K562 (cell line): ENCODE results near the gene BCL2L1. TPM values are rescaled to one million over a fixed set of nuclear protein-coding genes. Genes with fewer than 3 reads are reported as not detected.

ENCODE experiments used
- ATAC-seq: fragments of 200-7000 bp; cut with Tn5 transposase; 3 replicates; pipeline ENCODE4 v1.9.1; 2020; ENCODE audit warnings: moderate library complexity
- BruUV-seq: library from RNA; stranded (reverse); fragments of 400-500 nt; replicated peaks from 2 replicates; lab custom pipeline; 2021; lab: Mats Ljungman, UMichigan
- CTCF ChIA-PET: fragments of 300-600 bp; formaldehyde crosslinking; extraction: SDS; loops from one replicate; lab custom pipeline; 2021; ENCODE audit warnings: low intra/inter-chr PET ratio; lab: Yijun Ruan, JAX
- POLR2A ChIA-PET: fragments of 300-600, 350-650 bp; sonication (Branson Sonifier 250); formaldehyde crosslinking; extraction: SDS; loops from one replicate; lab custom pipeline; 2021; ENCODE audit warnings: antibody characterized with exemption, inconsistent platforms; lab: Yijun Ruan, JAX
- DNase-seq, 4 experiments: peaks; one replicate each; pipeline versions ENCODE4 v3.0.0 to v3.0.0-alpha.2; 2011 to 2018; ENCODE audit warnings: low spot score in 3 of 4, mixed read lengths in 3 of 4; ENCODE audit errors: extremely low read depth in 1 of 4
- FAIRE-seq: peaks from 2 replicates; lab custom pipeline; 2011; peaks lifted over from hg19 to GRCh38; lab: Jason Lieb, UNC
- H2AFZ ChIP-seq: 2 replicates; pipeline ENCODE4 v1.6.0; 2011; ENCODE audit warnings: low read depth, low read length, control low read depth, inconsistent platforms
- H3K27ac ChIP-seq: fragments of 200-600 bp; 3 replicates; pipeline ENCODE4 v1.8.0; 2011; ENCODE audit warnings: low read depth, mild to moderate bottlenecking, control low read depth, inconsistent platforms, low read length, moderate library complexity, mixed read lengths; ENCODE audit errors: extremely low read depth
- H3K27me3 ChIP-seq, 2 experiments: fragments of 300-600 bp in 1 of 2; 2 replicates in 1 of 2; 3 replicates in 1 of 2; pipeline versions ENCODE4 v1.6.0 to v1.8.0; 2011; ENCODE audit warnings: inconsistent platforms in 2 of 2, low read length in 2 of 2, mild to moderate bottlenecking in 1 of 2, mixed read lengths in 1 of 2, moderate library complexity in 1 of 2; ENCODE audit not compliant: control insufficient read depth in 2 of 2, insufficient read depth in 2 of 2
- H3K36me3 ChIP-seq: fragments of 300-600 bp; 3 replicates; pipeline ENCODE4 v1.8.0; 2011; ENCODE audit warnings: mild to moderate bottlenecking, low read length, inconsistent platforms; ENCODE audit not compliant: control insufficient read depth, insufficient read depth
- H3K4me1 ChIP-seq, 2 experiments: fragments of 200-600 bp in 1 of 2; replicated peaks in 1 of 2; 2 replicates in 1 of 2; 3 replicates in 1 of 2; pipeline versions ENCODE4 v1.5.1 to v1.8.0; 2011; ENCODE audit warnings: inconsistent platforms in 2 of 2, low read length in 2 of 2, mild to moderate bottlenecking in 1 of 2, mixed read lengths in 1 of 2, moderate library complexity in 1 of 2; ENCODE audit not compliant: control insufficient read depth in 2 of 2, insufficient read depth in 2 of 2
- H3K4me2 ChIP-seq: 2 replicates; pipeline ENCODE4 v1.6.1; 2011; ENCODE audit warnings: low read length, control low read depth, inconsistent platforms, mixed read lengths; ENCODE audit not compliant: insufficient read depth
- H3K4me3 ChIP-seq: fragments of 200-600 bp; sonication (generic), shearing (Covaris generic); 2 replicates; pipeline ENCODE4 v1.5.1; 2016; ENCODE audit warnings: control low read depth, inconsistent platforms
- H3K79me2 ChIP-seq: fragments of 200-600 bp; 3 replicates; pipeline ENCODE4 v1.8.0; 2011; ENCODE audit warnings: low read length, inconsistent platforms; ENCODE audit not compliant: control insufficient read depth, insufficient read depth
- H3K9ac ChIP-seq, 2 experiments: 2 replicates each; pipeline versions ENCODE4 v1.6.0 to v1.6.1; 2011; ENCODE audit warnings: low read depth in 2 of 2, low read length in 2 of 2, control low read depth in 1 of 2, inconsistent platforms in 1 of 2, mild to moderate bottlenecking in 1 of 2, mixed read lengths in 1 of 2; ENCODE audit not compliant: insufficient read depth in 1 of 2
- H3K9me1 ChIP-seq: one replicate; pipeline ENCODE4 v1.6.0; 2011; ENCODE audit warnings: inconsistent platforms, mild to moderate bottlenecking, low read length, moderate library complexity; ENCODE audit not compliant: control insufficient read depth, insufficient read depth
- H3K9me3 ChIP-seq: replicated peaks from 2 replicates; pipeline ENCODE4 v1.5.1; 2011; ENCODE audit warnings: low read depth, low read length, inconsistent platforms; ENCODE audit not compliant: control insufficient read depth, insufficient read depth
- H4K20me1 ChIP-seq: replicated peaks from 2 replicates; pipeline ENCODE4 v1.6.1; 2011; ENCODE audit warnings: low read length, inconsistent platforms, mixed read lengths; ENCODE audit not compliant: control insufficient read depth, insufficient read depth
- EGR1 ChIP-seq: fragments of 450-650 bp; conservative IDR thresholded peaks from 2 replicates; pipeline ENCODE4 v1.6.1; 2017; ENCODE audit warnings: mild to moderate bottlenecking
- FOXP1 ChIP-seq: sonication (generic); formaldehyde crosslinking; IDR thresholded peaks from 2 replicates; pipeline ENCODE4 v1.8.0; 2022; ENCODE audit warnings: mild to moderate bottlenecking, missing genetic modification reagents
- MYNN ChIP-seq, 2 experiments: sonication (generic); formaldehyde crosslinking in 1 of 2; IDR thresholded peaks; 2 replicates each; pipeline versions ENCODE4 v1.5.0 to v1.6.1; 2016 to 2020; ENCODE audit warnings: antibody characterized with exemption in 1 of 2, missing genetic modification reagents in 1 of 2
- NRF1 ChIP-seq, 2 experiments: fragments of 450-650 bp; IDR thresholded peaks in 1 of 2; conservative IDR thresholded peaks in 1 of 2; 2 replicates each; pipeline ENCODE4 v1.6.1; 2014; ENCODE audit warnings: mild to moderate bottlenecking in 2 of 2
- SOX6 ChIP-seq: fragments of 450-650 bp; IDR thresholded peaks from 2 replicates; pipeline ENCODE4 v1.6.1; 2014; ENCODE audit warnings: mild to moderate bottlenecking
- WGBS: fragments of 100-300 bp; shearing (Covaris generic); methylation state at CpG from one replicate; pipeline ENCODE4 v1.1.6; 2016; ENCODE audit warnings: low coverage, mixed read lengths; ENCODE audit not compliant: insufficient coverage; ENCODE audit errors: missing lambda C conversion rate; 5-methylcytosine and 5-hydroxymethylcytosine counted together
- in situ Hi-C: fragments of 300-500 bp; cut with MboI; formaldehyde crosslinking; loops from 4 replicates; pipeline ENCODE4 v1.15.0; 2018; ENCODE audit warnings: inconsistent platforms, mixed read lengths
- intact Hi-C: fragments of 100-400 bp; cut with micrococcal nuclease; formaldehyde crosslinking; loops from 2 replicates; pipeline ENCODE4 v1.14.2; 2022
- polyA plus RNA-seq, 8 experiments: library from polyadenylated mRNA; depleted of rRNA in 4 of 8; stranded (reverse) in 5 of 8; unstranded in 3 of 8; fragments of >200 nt; fragmentation: Nextera tagmentation in 2 of 8; fragmentation: Illumina TruSeq in 1 of 8; extraction: Ambion mirVana in 2 of 8; extraction: Trizol in 1 of 8; gene quantifications; 2 replicates each; pipeline versions ENCODE4 v1.2.1 to v1.2.3, GENCODE V29; 2011 to 2014; ENCODE audit warnings: inconsistent platforms in 1 of 8, missing spikeins in 1 of 8
- total RNA-seq, 7 experiments: library from RNA; depleted of rRNA in 6 of 7; stranded (reverse); fragments of >200 nt in 6 of 7; fragmentation: Illumina TruSeq in 2 of 7; extraction: Trizol in 2 of 7; gene quantifications; 2 replicates each; pipeline versions ENCODE4 v1.2.1 to v1.2.3, GENCODE V29; 2011 to 2021; ENCODE audit warnings: low replicate concordance in 1 of 7
- TF ChIP-seq, protein P1 (sequence below), 2 experiments: fragments of 450-650 bp; formaldehyde crosslinking in 1 of 2; IDR thresholded peaks; 2 replicates each; pipeline versions ENCODE4 v1.4.0 to v1.6.1; 2014 to 2020; ENCODE audit warnings: mild to moderate bottlenecking in 2 of 2, borderline replicate concordance in 1 of 2, low read depth in 1 of 2
- TF ChIP-seq, protein P2 (sequence below), 2 experiments: fragments of 450-650 bp in 1 of 2; IDR thresholded peaks; 2 replicates each; pipeline ENCODE4 v1.6.1; 2011 to 2017; ENCODE audit warnings: low read depth in 2 of 2, antibody characterized with exemption in 1 of 2, borderline replicate concordance in 1 of 2, low read length in 1 of 2, mild to moderate bottlenecking in 1 of 2, mixed read lengths in 1 of 2; ENCODE audit not compliant: control insufficient read depth in 1 of 2

Gene BCL2L1
- total and polyA plus RNA-seq, 9 of the 15 experiments (the other 6 are each of a cell fraction or from before 2014, with no cell fraction given) = 3.3 to 182 (median 120) TPM

- Histone ChIP-seq H3K27ac (peak overlapping the region; percentile 94), H3K9me1 (no peaks in the 10 kb centered on the region), H3K4me2 (peak overlapping the region; percentile 89), H3K4me1 (peaks cover 83 to 91% of the 10 kb centered on the region in 2 experiments), H3K27me3 (no peaks in the 10 kb centered on the region), H3K79me2 (peaks cover 95% of the 10 kb centered on the region), H4K20me1 (no peaks in the 10 kb centered on the region), H3K4me3 (peak overlapping the region; percentile 20; the same call in 1 of the 2 replicates), H3K9me3 (no peaks in the 10 kb centered on the region), H3K36me3 (peaks cover 83% of the 10 kb centered on the region), H2AFZ (no peak overlapping the region), H3K9ac (peak overlapping the region; percentile 82 to 83; a peak in 3 of 4 replicates)
- ATAC-seq = peak; percentile 76
- in situ Hi-C loops (no loop called here), intact Hi-C loops (loop anchor here (1.0 to 2.0 kb wide), 2 partner anchors 14 to 47 kb away; partner anchors contain the start of gene BCL2L1)
- ChIA-PET POLR2A (interaction anchor here (0.7 to 5.3 kb wide), 21 partner anchors 9 to 71 kb away, joined by 3 to 35 read pairs (median 4); partner anchors contain the start of genes ID1 and TPX2), CTCF (no interaction called here)
- TSS peak; percentile 66 for BruUV-seq
- peak; percentile 82 to 97 (median 88) for DNase-seq
- peak; percentile 97 for FAIRE-seq
- 3% methylated on average over 11 of the region's 11 CpGs for WGBS
- TF ChIP-seq SOX6 (peak; percentile 94), EGR1 (peak; percentile 95), FOXP1 (CRISPR knock-in tag) (peak; percentile 88), NRF1 (conservative IDR thresholded peaks at IDR 0.05 in 1 of 2, IDR thresholded peaks at IDR 0.05 in 1 of 2) (peak in 1 of 2 experiments; percentile 6; a peak in 1 of 4 replicates), MYNN (IDR thresholded peaks at IDR 0.05) (peak; percentile 76; the same call in 1 of the 2 replicates), MYNN (CRISPR knock-in tag; IDR thresholded peaks at IDR 0.05) (no peak)
- TF ChIP-seq, protein P1, sequence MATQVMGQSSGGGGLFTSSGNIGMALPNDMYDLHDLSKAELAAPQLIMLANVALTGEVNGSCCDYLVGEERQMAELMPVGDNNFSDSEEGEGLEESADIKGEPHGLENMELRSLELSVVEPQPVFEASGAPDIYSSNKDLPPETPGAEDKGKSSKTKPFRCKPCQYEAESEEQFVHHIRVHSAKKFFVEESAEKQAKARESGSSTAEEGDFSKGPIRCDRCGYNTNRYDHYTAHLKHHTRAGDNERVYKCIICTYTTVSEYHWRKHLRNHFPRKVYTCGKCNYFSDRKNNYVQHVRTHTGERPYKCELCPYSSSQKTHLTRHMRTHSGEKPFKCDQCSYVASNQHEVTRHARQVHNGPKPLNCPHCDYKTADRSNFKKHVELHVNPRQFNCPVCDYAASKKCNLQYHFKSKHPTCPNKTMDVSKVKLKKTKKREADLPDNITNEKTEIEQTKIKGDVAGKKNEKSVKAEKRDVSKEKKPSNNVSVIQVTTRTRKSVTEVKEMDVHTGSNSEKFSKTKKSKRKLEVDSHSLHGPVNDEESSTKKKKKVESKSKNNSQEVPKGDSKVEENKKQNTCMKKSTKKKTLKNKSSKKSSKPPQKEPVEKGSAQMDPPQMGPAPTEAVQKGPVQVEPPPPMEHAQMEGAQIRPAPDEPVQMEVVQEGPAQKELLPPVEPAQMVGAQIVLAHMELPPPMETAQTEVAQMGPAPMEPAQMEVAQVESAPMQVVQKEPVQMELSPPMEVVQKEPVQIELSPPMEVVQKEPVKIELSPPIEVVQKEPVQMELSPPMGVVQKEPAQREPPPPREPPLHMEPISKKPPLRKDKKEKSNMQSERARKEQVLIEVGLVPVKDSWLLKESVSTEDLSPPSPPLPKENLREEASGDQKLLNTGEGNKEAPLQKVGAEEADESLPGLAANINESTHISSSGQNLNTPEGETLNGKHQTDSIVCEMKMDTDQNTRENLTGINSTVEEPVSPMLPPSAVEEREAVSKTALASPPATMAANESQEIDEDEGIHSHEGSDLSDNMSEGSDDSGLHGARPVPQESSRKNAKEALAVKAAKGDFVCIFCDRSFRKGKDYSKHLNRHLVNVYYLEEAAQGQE (IDR thresholded peaks at IDR 0.05; ENCODE audit: borderline replicate concordance) = peak; percentile 53; the same call in 1 of the 2 replicates
- TF ChIP-seq, protein P1 (CRISPR knock-in tag; IDR thresholded peaks at IDR 0.05; ENCODE audit: low read depth) = no peak
- TF ChIP-seq, protein P2, sequence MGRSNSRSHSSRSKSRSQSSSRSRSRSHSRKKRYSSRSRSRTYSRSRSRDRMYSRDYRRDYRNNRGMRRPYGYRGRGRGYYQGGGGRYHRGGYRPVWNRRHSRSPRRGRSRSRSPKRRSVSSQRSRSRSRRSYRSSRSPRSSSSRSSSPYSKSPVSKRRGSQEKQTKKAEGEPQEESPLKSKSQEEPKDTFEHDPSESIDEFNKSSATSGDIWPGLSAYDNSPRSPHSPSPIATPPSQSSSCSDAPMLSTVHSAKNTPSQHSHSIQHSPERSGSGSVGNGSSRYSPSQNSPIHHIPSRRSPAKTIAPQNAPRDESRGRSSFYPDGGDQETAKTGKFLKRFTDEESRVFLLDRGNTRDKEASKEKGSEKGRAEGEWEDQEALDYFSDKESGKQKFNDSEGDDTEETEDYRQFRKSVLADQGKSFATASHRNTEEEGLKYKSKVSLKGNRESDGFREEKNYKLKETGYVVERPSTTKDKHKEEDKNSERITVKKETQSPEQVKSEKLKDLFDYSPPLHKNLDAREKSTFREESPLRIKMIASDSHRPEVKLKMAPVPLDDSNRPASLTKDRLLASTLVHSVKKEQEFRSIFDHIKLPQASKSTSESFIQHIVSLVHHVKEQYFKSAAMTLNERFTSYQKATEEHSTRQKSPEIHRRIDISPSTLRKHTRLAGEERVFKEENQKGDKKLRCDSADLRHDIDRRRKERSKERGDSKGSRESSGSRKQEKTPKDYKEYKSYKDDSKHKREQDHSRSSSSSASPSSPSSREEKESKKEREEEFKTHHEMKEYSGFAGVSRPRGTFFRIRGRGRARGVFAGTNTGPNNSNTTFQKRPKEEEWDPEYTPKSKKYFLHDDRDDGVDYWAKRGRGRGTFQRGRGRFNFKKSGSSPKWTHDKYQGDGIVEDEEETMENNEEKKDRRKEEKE (IDR thresholded peaks at IDR 0.05; ENCODE audit: borderline replicate concordance in 1 of 2, control insufficient read depth in 1 of 2, low read depth in 2 of 2, low read length in 1 of 2) = 0 out of 4 replicates have a peak, but pooled peaks of 1 of the 2 experiments have one; percentile 65
Measured at GRCh38 chr20:31675828-31676608, 46.6 kb downstream of the BCL2L1 start.
